Endodermal cell (in vitro differentiated cells): ENCODE data around the gene SULT1C2. TPM values are rescaled to one million over a fixed set of nuclear protein-coding genes. Genes with fewer than 3 reads are reported as not detected.

Experiments
- DNase-seq: peaks from one replicate; pipeline ENCODE4 v3.0.0-alpha.2; 2017
- H3K27ac ChIP-seq: 2 replicates; pipeline ENCODE4 v1.5.1; 2013; ENCODE audit warnings: mild to moderate bottlenecking, low read depth, low read length, moderate library complexity
- H3K27me3 ChIP-seq: 2 replicates; pipeline ENCODE4 v1.6.1; 2013; ENCODE audit warnings: mild to moderate bottlenecking, low read length, moderate library complexity; ENCODE audit not compliant: insufficient read depth, control insufficient read depth, poor library complexity, severe bottlenecking
- H3K36me3 ChIP-seq: 2 replicates; pipeline ENCODE4 v1.7.0; 2013; ENCODE audit warnings: mild to moderate bottlenecking, low read length, moderate library complexity; ENCODE audit not compliant: control insufficient read depth, insufficient read depth
- H3K4me1 ChIP-seq: one replicate; pipeline ENCODE4 v1.7.0; 2013; ENCODE audit warnings: low read length; ENCODE audit not compliant: control insufficient read depth, insufficient read depth
- H3K4me3 ChIP-seq: 2 replicates; pipeline ENCODE4 v1.5.1; 2013; ENCODE audit warnings: mild to moderate bottlenecking, low read length, moderate library complexity
- H3K9ac ChIP-seq: 2 replicates; pipeline ENCODE4 v1.6.1; 2013; ENCODE audit warnings: mild to moderate bottlenecking, low read length, moderate library complexity; ENCODE audit not compliant: poor library complexity, severe bottlenecking; ENCODE audit errors: extremely low read depth
- H3K9me3 ChIP-seq: 2 replicates; pipeline ENCODE4 v1.6.1; 2013; ENCODE audit warnings: mild to moderate bottlenecking, low read length, moderate library complexity; ENCODE audit not compliant: control insufficient read depth
- H3K27ac Mint-ChIP-seq: 2 replicates; pipeline ENCODE4 v1.8.0; 2020; ENCODE audit warnings: mixed read lengths
- H3K27me3 Mint-ChIP-seq: 2 replicates; pipeline ENCODE4 v1.8.0; 2021; ENCODE audit warnings: mild to moderate bottlenecking, mixed read lengths; ENCODE audit not compliant: insufficient read depth
- H3K36me3 Mint-ChIP-seq: 2 replicates; pipeline ENCODE4 v1.8.0; 2020; ENCODE audit warnings: low read depth, mixed read lengths
- H3K4me1 Mint-ChIP-seq: 2 replicates; pipeline ENCODE4 v1.8.0; 2020; ENCODE audit warnings: mixed read lengths
- H3K4me3 Mint-ChIP-seq: 2 replicates; pipeline ENCODE4 v1.8.0; 2020; ENCODE audit warnings: mild to moderate bottlenecking, moderate library complexity, mixed read lengths
- H3K9me3 Mint-ChIP-seq: 2 replicates; pipeline ENCODE4 v1.8.0; 2020; ENCODE audit warnings: mild to moderate bottlenecking, mixed read lengths
- WGBS, 2 experiments: methylation state at CpG; one replicate each; pipeline versions ENCODE4 v1.1.5 to v1.1.7; 2013; ENCODE audit warnings: missing lambda C conversion rate in 2 of 2, mixed read lengths in 1 of 2; ENCODE audit not compliant: insufficient coverage in 1 of 2, insufficient read length in 1 of 2; 5-methylcytosine and 5-hydroxymethylcytosine counted together
- total RNA-seq, 2 donors: library from RNA; stranded (reverse); fragmentation: NEBNext Ultra II Directional in 1 of 2; extraction: Animal tissue kit (Norgen Biotek cat#: 25700) in 1 of 2; gene quantifications; 2 replicates in 1 of 2; 3 replicates in 1 of 2; pipeline ENCODE4 v1.2.1, GENCODE V29; 2021
- TF ChIP-seq, protein P1 (sequence below): fragments of 200-600 bp; sonication (generic); conservative IDR thresholded peaks from 2 replicates; pipeline ENCODE4 v1.5.0; 2021; ENCODE audit warnings: antibody characterized with exemption, mild to moderate bottlenecking

SULT1C2 gene
- total RNA-seq, 2 donors from 2014 or later, result 0.62 to 1.00 TPM

GRCh38 chr2:108243566-108243965, 45.1 kb upstream of the SULT1C2 start:
- Mint-ChIP-seq H3K36me3 (no peaks in the 10 kb centered on the region), H3K9me3 (peaks cover 36% of the 10 kb centered on the region), H3K27ac (no peak overlapping the region), H3K4me3 (no peak overlapping the region), H3K4me1 (no peaks in the 10 kb centered on the region), H3K27me3 (no peaks in the 10 kb centered on the region)
- no peaks in the 10 kb centered on the region for H3K27me3 ChIP-seq
- H3K4me1 ChIP-seq, result no peaks in the 10 kb centered on the region
- TF ChIP-seq, protein P1, sequence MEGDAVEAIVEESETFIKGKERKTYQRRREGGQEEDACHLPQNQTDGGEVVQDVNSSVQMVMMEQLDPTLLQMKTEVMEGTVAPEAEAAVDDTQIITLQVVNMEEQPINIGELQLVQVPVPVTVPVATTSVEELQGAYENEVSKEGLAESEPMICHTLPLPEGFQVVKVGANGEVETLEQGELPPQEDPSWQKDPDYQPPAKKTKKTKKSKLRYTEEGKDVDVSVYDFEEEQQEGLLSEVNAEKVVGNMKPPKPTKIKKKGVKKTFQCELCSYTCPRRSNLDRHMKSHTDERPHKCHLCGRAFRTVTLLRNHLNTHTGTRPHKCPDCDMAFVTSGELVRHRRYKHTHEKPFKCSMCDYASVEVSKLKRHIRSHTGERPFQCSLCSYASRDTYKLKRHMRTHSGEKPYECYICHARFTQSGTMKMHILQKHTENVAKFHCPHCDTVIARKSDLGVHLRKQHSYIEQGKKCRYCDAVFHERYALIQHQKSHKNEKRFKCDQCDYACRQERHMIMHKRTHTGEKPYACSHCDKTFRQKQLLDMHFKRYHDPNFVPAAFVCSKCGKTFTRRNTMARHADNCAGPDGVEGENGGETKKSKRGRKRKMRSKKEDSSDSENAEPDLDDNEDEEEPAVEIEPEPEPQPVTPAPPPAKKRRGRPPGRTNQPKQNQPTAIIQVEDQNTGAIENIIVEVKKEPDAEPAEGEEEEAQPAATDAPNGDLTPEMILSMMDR, result no peak
- no peak for DNase-seq
- H3K9ac ChIP-seq, result no peak overlapping the region
- peaks cover 9% of the 10 kb centered on the region for H3K9me3 ChIP-seq
- no peaks in the 10 kb centered on the region for H3K36me3 ChIP-seq
- no peak overlapping the region for H3K4me3 ChIP-seq
- 83 to 97% methylated on average over 1 of the region's 1 CpG for WGBS, 2 experiments
- no peak overlapping the region for H3K27ac ChIP-seq

DNA sequence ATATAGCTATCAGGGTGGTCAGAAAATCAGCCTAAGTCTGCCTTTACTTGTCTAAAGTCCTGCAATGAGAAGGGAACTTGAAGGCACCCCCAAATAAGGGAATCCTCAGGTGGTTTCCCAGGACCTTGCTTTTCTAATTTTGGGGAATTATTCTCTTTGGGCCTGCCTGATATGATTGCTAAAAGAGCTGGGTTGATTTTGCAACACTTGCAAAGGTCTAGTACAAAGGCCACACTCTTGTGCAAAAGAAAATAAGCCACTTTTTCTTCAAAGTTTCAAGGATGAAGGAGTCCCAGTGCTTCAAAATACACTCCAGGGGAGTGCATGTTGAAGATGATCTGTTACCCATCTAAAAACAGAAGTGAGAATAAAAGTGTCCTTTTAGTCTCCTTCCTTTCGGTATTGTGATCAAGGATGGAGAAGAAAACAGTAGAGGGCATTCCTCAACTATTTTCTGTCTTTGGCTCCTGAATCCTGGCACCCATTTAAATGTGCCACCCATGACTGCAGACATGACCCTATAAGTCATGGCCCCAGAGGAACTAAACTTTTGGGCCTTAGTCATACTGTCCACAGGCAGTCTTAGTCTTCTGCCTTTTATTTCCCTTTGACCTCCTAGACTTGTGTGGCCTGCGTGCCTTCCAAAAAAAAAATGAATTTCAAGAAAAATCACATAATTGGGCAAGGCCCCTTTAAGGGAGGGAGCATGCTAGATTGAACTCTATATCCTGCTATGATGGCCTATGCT, 43.9 kb upstream of the SULT1C2 start:
- no peaks in the 10 kb centered on the region for H3K4me1 Mint-ChIP-seq
- no peak for DNase-seq
- no peak overlapping the region for H3K9ac ChIP-seq
- H3K9me3 Mint-ChIP-seq, result peaks cover 36% of the 10 kb centered on the region
- 88 to 91% methylated on average over 1 to 2 of the region's 2 CpGs for whole genome bisulfite sequencing, 2 experiments
- H3K27me3 Mint-ChIP-seq, result no peaks in the 10 kb centered on the region
- no peaks in the 10 kb centered on the region for H3K4me1 ChIP-seq
- H3K27me3 ChIP-seq, result no peaks in the 10 kb centered on the region
- H3K27ac Mint-ChIP-seq, result no peak overlapping the region
- H3K9me3 ChIP-seq, result peaks cover 9% of the 10 kb centered on the region
- no peaks in the 10 kb centered on the region for H3K36me3 ChIP-seq
- no peak overlapping the region for H3K4me3 ChIP-seq
- H3K27ac ChIP-seq, result no peak overlapping the region
- TF ChIP-seq, protein P1, result no peak
- H3K36me3 Mint-ChIP-seq, result no peaks in the 10 kb centered on the region
- H3K4me3 Mint-ChIP-seq, result no peak overlapping the region

DNA sequence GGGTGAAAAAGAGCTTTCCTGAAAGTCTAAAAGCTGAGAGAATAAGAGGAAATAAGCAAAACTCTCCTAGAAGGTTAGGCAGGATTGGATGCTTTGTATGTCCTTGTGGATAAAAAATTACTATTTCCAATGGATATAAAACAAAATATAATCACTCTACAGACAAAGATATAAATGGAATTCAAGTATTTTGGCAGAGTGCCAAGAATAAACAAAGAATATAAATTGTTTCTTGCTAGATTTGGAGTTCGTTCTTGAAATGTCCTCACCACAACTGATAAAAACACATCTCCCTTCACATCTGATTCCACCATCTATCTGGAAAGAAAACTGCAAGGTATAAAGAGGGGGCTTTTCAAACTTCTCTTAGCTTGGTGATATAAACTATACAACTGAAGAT, 35.6 kb upstream of the SULT1C2 start:
- no peaks in the 10 kb centered on the region for H3K36me3 Mint-ChIP-seq
- Histone ChIP-seq H3K9me3 (no peaks in the 10 kb centered on the region), H3K36me3 (no peaks in the 10 kb centered on the region), H3K27ac (no peak overlapping the region), H3K27me3 (no peaks in the 10 kb centered on the region), H3K9ac (no peak overlapping the region), H3K4me1 (no peaks in the 10 kb centered on the region), H3K4me3 (no peak overlapping the region)
- H3K27ac Mint-ChIP-seq, result no peak overlapping the region
- WGBS, 2 experiments, result 89% methylated on average over 1 of the region's 1 CpG; no CpG with 5 or more reads in 1 of the 2 experiments
- no peaks in the 10 kb centered on the region for H3K27me3 Mint-ChIP-seq
- no peak overlapping the region for H3K4me3 Mint-ChIP-seq
- DNase-seq, result no peak
- H3K9me3 Mint-ChIP-seq, result no peaks in the 10 kb centered on the region
- TF ChIP-seq, protein P1, result no peak
- H3K4me1 Mint-ChIP-seq, result no peaks in the 10 kb centered on the region
